Endodermal cell (in vitro differentiated cells): ENCODE measurements around the gene RPS28. TPM values are rescaled to one million over a fixed set of nuclear protein-coding genes. Genes with fewer than 3 reads are reported as not detected.

Experiments
- DNase-seq: peaks from one replicate; pipeline ENCODE4 v3.0.0-alpha.2; 2017
- H3K27ac ChIP-seq: 2 replicates; pipeline ENCODE4 v1.5.1; 2013; ENCODE audit warnings: mild to moderate bottlenecking, low read depth, low read length, moderate library complexity
- H3K27me3 ChIP-seq: 2 replicates; pipeline ENCODE4 v1.6.1; 2013; ENCODE audit warnings: mild to moderate bottlenecking, low read length, moderate library complexity; ENCODE audit not compliant: insufficient read depth, control insufficient read depth, poor library complexity, severe bottlenecking
- H3K36me3 ChIP-seq: 2 replicates; pipeline ENCODE4 v1.7.0; 2013; ENCODE audit warnings: mild to moderate bottlenecking, low read length, moderate library complexity; ENCODE audit not compliant: control insufficient read depth, insufficient read depth
- H3K4me1 ChIP-seq: one replicate; pipeline ENCODE4 v1.7.0; 2013; ENCODE audit warnings: low read length; ENCODE audit not compliant: control insufficient read depth, insufficient read depth
- H3K4me3 ChIP-seq: 2 replicates; pipeline ENCODE4 v1.5.1; 2013; ENCODE audit warnings: mild to moderate bottlenecking, low read length, moderate library complexity
- H3K9ac ChIP-seq: 2 replicates; pipeline ENCODE4 v1.6.1; 2013; ENCODE audit warnings: mild to moderate bottlenecking, low read length, moderate library complexity; ENCODE audit not compliant: poor library complexity, severe bottlenecking; ENCODE audit errors: extremely low read depth
- H3K9me3 ChIP-seq: 2 replicates; pipeline ENCODE4 v1.6.1; 2013; ENCODE audit warnings: mild to moderate bottlenecking, low read length, moderate library complexity; ENCODE audit not compliant: control insufficient read depth
- H3K27ac Mint-ChIP-seq: 2 replicates; pipeline ENCODE4 v1.8.0; 2020; ENCODE audit warnings: mixed read lengths
- H3K27me3 Mint-ChIP-seq: 2 replicates; pipeline ENCODE4 v1.8.0; 2021; ENCODE audit warnings: mild to moderate bottlenecking, mixed read lengths; ENCODE audit not compliant: insufficient read depth
- H3K36me3 Mint-ChIP-seq: 2 replicates; pipeline ENCODE4 v1.8.0; 2020; ENCODE audit warnings: low read depth, mixed read lengths
- H3K4me1 Mint-ChIP-seq: 2 replicates; pipeline ENCODE4 v1.8.0; 2020; ENCODE audit warnings: mixed read lengths
- H3K4me3 Mint-ChIP-seq: 2 replicates; pipeline ENCODE4 v1.8.0; 2020; ENCODE audit warnings: mild to moderate bottlenecking, moderate library complexity, mixed read lengths
- H3K9me3 Mint-ChIP-seq: 2 replicates; pipeline ENCODE4 v1.8.0; 2020; ENCODE audit warnings: mild to moderate bottlenecking, mixed read lengths
- WGBS, 2 experiments: methylation state at CpG; one replicate each; pipeline versions ENCODE4 v1.1.5 to v1.1.7; 2013; ENCODE audit warnings: missing lambda C conversion rate in 2 of 2, mixed read lengths in 1 of 2; ENCODE audit not compliant: insufficient coverage in 1 of 2, insufficient read length in 1 of 2; 5-methylcytosine and 5-hydroxymethylcytosine counted together
- total RNA-seq, 2 donors: library from RNA; stranded (reverse); fragmentation: NEBNext Ultra II Directional in 1 of 2; extraction: Animal tissue kit (Norgen Biotek cat#: 25700) in 1 of 2; gene quantifications; 2 replicates in 1 of 2; 3 replicates in 1 of 2; pipeline ENCODE4 v1.2.1, GENCODE V29; 2021
- TF ChIP-seq, protein P1 (sequence below): fragments of 200-600 bp; sonication (generic); conservative IDR thresholded peaks from 2 replicates; pipeline ENCODE4 v1.5.0; 2021; ENCODE audit warnings: antibody characterized with exemption, mild to moderate bottlenecking

The RPS28 gene
- total RNA-seq, 2 donors from 2014 or later: 1,512 to 1,809 TPM

DNA sequence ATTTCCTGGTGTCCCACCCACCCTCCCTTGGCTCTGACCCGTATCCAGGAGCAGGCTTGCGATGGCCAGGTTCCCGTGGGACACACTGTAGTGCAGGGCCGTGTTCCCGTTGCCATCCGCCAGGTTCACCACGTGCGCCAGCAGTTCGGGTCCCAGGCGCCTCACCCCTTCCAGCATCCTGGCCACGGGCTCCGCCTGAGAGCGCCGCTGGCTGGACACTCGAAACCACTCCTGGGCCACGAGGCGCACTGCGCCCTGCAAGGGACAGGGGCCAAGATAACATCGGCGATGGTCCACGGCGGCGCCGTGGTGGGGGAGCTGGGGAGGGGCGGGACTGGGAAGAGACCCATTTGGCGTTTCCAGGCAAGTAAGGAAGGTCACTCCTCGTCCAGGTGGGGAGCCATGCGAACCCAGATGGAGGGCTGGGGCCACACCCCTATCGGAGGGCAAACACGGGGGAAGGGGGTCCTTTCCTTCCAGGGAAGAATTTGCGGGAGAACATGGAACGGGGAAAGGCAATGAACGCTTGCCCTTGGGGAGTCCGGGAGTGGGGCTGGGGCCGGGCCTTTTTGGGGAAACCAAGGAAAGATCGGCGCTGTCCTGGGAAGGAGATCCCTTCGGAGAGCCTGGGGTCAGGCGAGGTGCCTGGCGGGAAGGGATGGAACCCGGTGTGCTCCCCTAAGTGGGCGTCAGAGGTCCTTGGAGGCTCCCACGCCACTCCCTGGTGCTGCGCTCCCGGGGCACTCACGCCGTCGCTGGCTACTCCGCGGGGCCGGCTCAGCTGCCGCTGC, 11.9 kb downstream of the RPS28 start:
- Histone ChIP-seq H3K27ac (no peak overlapping the region), H3K27me3 (peaks cover 50% of the 10 kb centered on the region), H3K36me3 (no peaks in the 10 kb centered on the region), H3K4me3 (peak overlapping the region; percentile 60), H3K9ac (no peak overlapping the region), H3K4me1 (no peaks in the 10 kb centered on the region), H3K9me3 (no peaks in the 10 kb centered on the region)
- Mint-ChIP-seq H3K27me3 (peaks cover 73% of the 10 kb centered on the region), H3K9me3 (no peaks in the 10 kb centered on the region), H3K36me3 (no peaks in the 10 kb centered on the region), H3K4me1 (peaks cover 1% of the 10 kb centered on the region), H3K4me3 (peak overlapping the region; percentile 30), H3K27ac (no peak overlapping the region)
- peak; percentile 68 for DNase-seq
- TF ChIP-seq, protein P1, sequence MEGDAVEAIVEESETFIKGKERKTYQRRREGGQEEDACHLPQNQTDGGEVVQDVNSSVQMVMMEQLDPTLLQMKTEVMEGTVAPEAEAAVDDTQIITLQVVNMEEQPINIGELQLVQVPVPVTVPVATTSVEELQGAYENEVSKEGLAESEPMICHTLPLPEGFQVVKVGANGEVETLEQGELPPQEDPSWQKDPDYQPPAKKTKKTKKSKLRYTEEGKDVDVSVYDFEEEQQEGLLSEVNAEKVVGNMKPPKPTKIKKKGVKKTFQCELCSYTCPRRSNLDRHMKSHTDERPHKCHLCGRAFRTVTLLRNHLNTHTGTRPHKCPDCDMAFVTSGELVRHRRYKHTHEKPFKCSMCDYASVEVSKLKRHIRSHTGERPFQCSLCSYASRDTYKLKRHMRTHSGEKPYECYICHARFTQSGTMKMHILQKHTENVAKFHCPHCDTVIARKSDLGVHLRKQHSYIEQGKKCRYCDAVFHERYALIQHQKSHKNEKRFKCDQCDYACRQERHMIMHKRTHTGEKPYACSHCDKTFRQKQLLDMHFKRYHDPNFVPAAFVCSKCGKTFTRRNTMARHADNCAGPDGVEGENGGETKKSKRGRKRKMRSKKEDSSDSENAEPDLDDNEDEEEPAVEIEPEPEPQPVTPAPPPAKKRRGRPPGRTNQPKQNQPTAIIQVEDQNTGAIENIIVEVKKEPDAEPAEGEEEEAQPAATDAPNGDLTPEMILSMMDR: no peak
- WGBS, 2 experiments: 30 to 37% methylated on average over 37 to 52 of the region's 52 CpGs

DNA sequence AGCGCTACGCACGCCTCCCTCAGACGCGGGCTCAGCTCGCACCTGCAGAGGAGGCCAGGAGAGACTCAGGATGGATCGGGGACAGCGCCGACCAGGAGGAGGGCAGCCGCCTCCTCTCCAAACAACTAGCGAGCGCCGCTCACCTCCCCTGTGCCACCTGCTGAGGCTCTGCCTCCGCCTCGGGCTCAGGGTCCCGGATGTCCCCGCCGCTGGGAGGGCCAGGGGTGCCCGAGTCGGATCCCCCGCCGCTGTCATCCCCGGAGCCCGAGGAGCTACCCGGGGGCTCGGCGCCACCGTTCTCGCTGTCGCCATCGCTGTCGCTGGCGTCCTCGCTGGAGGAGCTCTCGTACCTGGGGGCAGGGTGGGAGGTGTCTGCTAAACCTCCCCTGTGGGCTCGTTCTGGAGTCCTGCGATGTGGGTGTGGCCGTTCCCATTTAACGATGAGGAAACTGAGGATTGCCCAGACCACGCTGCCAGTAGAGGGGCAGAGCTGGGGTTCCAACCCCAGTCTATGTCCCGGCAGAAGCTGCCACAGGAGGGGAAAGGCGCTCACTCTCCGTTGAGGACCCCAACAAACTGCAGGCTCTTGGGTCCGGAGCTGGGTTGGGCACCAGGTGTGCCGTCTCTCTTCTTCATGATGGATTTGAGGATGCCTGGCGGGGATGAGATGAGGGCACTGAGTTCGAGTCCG, 12.6 kb downstream of the RPS28 start:
- WGBS, 2 experiments: 7 to 16% methylated on average over 25 to 48 of the region's 48 CpGs

More for the DNA sequence above, 12.6 kb downstream of the RPS28 start:
- TF ChIP-seq, protein P1: no peak
- peak overlapping the region; percentile 60 for H3K4me3 ChIP-seq
- no peak overlapping the region for H3K9ac ChIP-seq
- no peaks in the 10 kb centered on the region for H3K4me1 ChIP-seq
- Mint-ChIP-seq H3K27ac (no peak overlapping the region), H3K4me1 (peaks cover 1% of the 10 kb centered on the region), H3K4me3 (peak overlapping the region; percentile 39), H3K27me3 (peaks cover 71% of the 10 kb centered on the region), H3K9me3 (no peaks in the 10 kb centered on the region), H3K36me3 (no peaks in the 10 kb centered on the region)
- no peaks in the 10 kb centered on the region for H3K9me3 ChIP-seq
- no peak overlapping the region for H3K27ac ChIP-seq
- peak; percentile 82 for DNase-seq
- H3K27me3 ChIP-seq: peaks cover 50% of the 10 kb centered on the region
- no peaks in the 10 kb centered on the region for H3K36me3 ChIP-seq
